Smooth muscle cell (in vitro differentiated cells): ENCODE data around the gene RBM47. TPM values are rescaled to one million over a fixed set of nuclear protein-coding genes. Genes with fewer than 3 reads are reported as not detected.
"Not testable (repeated sequence)": the region's sequence is repeated elsewhere in the genome, so short reads cannot be mapped to it uniquely, and the experiment has no call there.

Source experiments
- DNase-seq: peaks from one replicate; lab custom pipeline; 2025; ENCODE audit not compliant: unreplicated experiment; lab: John Stamatoyannopoulos, UW
- H2AFZ ChIP-seq: fragments of 200-600 bp; sonication (generic); 2 replicates; pipeline ENCODE4 v1.6.0; 2016; ENCODE audit warnings: antibody characterized with exemption, low read depth, mild to moderate bottlenecking
- H3F3A ChIP-seq: fragments of 200-600 bp; sonication (generic); 2 replicates; pipeline ENCODE4 v1.6.0; 2017; ENCODE audit warnings: antibody characterized with exemption, low read depth
- H3K27ac ChIP-seq: fragments of 200-600 bp; sonication (generic); 2 replicates; pipeline ENCODE4 v1.5.1; 2016; ENCODE audit warnings: low read depth, mild to moderate bottlenecking
- H3K27me3 ChIP-seq: fragments of 200-600 bp; sonication (generic); 2 replicates; pipeline ENCODE4 v1.6.1; 2016; ENCODE audit warnings: low read depth, mild to moderate bottlenecking
- H3K36me3 ChIP-seq: fragments of 200-600 bp; sonication (generic); 2 replicates; pipeline ENCODE4 v1.5.1; 2016; ENCODE audit warnings: low read depth
- H3K4me1 ChIP-seq: fragments of 200-600 bp; sonication (generic); 2 replicates; pipeline ENCODE4 v1.5.1; 2016; ENCODE audit warnings: low read depth
- H3K4me2 ChIP-seq: fragments of 200-600 bp; sonication (generic); 2 replicates; pipeline ENCODE4 v1.6.0; 2016; ENCODE audit warnings: mild to moderate bottlenecking
- H3K4me3 ChIP-seq: fragments of 200-600 bp; sonication (generic); 2 replicates; pipeline ENCODE4 v1.5.1; 2016; ENCODE audit warnings: mild to moderate bottlenecking
- H3K79me2 ChIP-seq: fragments of 200-600 bp; sonication (generic); 2 replicates; pipeline ENCODE4 v1.6.0; 2016; ENCODE audit warnings: low read depth, mild to moderate bottlenecking
- H3K9ac ChIP-seq: fragments of 200-600 bp; sonication (generic); 2 replicates; pipeline ENCODE4 v1.6.0; 2016; ENCODE audit warnings: low read depth
- H3K9me3 ChIP-seq: fragments of 200-600 bp; sonication (generic); replicated peaks from 2 replicates; pipeline ENCODE4 v1.5.1; 2016; ENCODE audit warnings: low read depth
- H4K20me1 ChIP-seq: fragments of 200-600 bp; sonication (generic); 2 replicates; pipeline ENCODE4 v1.6.0; 2016; ENCODE audit warnings: low read depth
- CTCF ChIP-seq: fragments of 200-600 bp; sonication (generic); IDR thresholded peaks from 2 replicates; pipeline ENCODE4 v1.5.1; 2017; ENCODE audit warnings: borderline replicate concordance, mild to moderate bottlenecking, antibody characterized with exemption; ENCODE audit not compliant: insufficient read depth, poor library complexity, severe bottlenecking
- WGBS: methylation state at CpG from one replicate; pipeline ENCODE4 v1.1.7; 2016; ENCODE audit warnings: low lambda C conversion rate; 5-methylcytosine and 5-hydroxymethylcytosine counted together
- polyA plus RNA-seq: library from polyadenylated mRNA; unstranded; fragments of >200 nt; fragmentation: Nextera tagmentation; extraction: Ambion mirVana; gene quantifications from 2 replicates; pipeline ENCODE4 v1.2.1, GENCODE V29; 2016
- total RNA-seq: library from RNA; depleted of rRNA; stranded (reverse); fragments of >200 nt; gene quantifications from 2 replicates; pipeline ENCODE4 v1.2.3, GENCODE V29; 2014

The RBM47 gene
- total and polyA plus RNA-seq, 2 experiments from 2014 or later: 3.4 to 5.5 TPM

- H3K27ac ChIP-seq: no peak overlapping the region
- TF ChIP-seq CTCF: no peak
- H4K20me1 ChIP-seq: no peaks in the 10 kb centered on the region
- H3K4me1 ChIP-seq: no peaks in the 10 kb centered on the region
- H3K27me3 ChIP-seq: no peaks in the 10 kb centered on the region
- no peaks in the 10 kb centered on the region for H3K9me3 ChIP-seq
- H3K79me2 ChIP-seq: no peaks in the 10 kb centered on the region
- no peak for DNase-seq
- no peak overlapping the region for H3K4me2 ChIP-seq
- H3F3A ChIP-seq: no peaks in the 10 kb centered on the region
- no peak overlapping the region for H3K9ac ChIP-seq
- no peak overlapping the region for H2AFZ ChIP-seq
- H3K36me3 ChIP-seq: no peaks in the 10 kb centered on the region
- H3K4me3 ChIP-seq: no peak overlapping the region
- 100% methylated on average over 4 of the region's 4 CpGs for WGBS
These were observed 83.2 kb downstream of the RBM47 start for GRCh38 chr4:40546506-40546905.

GRCh38 chr4:40545487-40545886, 84.2 kb downstream of the RBM47 start:
- not testable (repeated sequence) for H3K36me3 ChIP-seq, H3K4me3 ChIP-seq, H3K27me3 ChIP-seq, DNase-seq, H3K9ac ChIP-seq, H3F3A ChIP-seq, H3K79me2 ChIP-seq, H2AFZ ChIP-seq, H4K20me1 ChIP-seq, H3K4me2 ChIP-seq, H3K9me3 ChIP-seq, H3K4me1 ChIP-seq, H3K27ac ChIP-seq
- over 99% methylated on average over 6 of the region's 6 CpGs for WGBS

- Histone ChIP-seq H3K4me3 (no peak overlapping the region), H3K9ac (no peak overlapping the region), H3K4me1 (no peaks in the 10 kb centered on the region), H3F3A (no peaks in the 10 kb centered on the region), H3K27ac (no peak overlapping the region), H3K4me2 (no peak overlapping the region), H2AFZ (no peak overlapping the region), H4K20me1 (no peaks in the 10 kb centered on the region), H3K9me3 (no peaks in the 10 kb centered on the region), H3K79me2 (no peaks in the 10 kb centered on the region), H3K27me3 (no peaks in the 10 kb centered on the region), H3K36me3 (no peaks in the 10 kb centered on the region)
- DNase-seq: no peak
- WGBS: 96% methylated on average over 7 of the region's 7 CpGs
- TF ChIP-seq CTCF: no peak
These were observed 85.4 kb downstream of the RBM47 start for GRCh38 chr4:40544221-40544620.

GRCh38 chr4:40540800-40541199, 88.9 kb downstream of the RBM47 start:
- no peaks in the 10 kb centered on the region for H3K9me3 ChIP-seq
- no peak overlapping the region for H2AFZ ChIP-seq
- TF ChIP-seq CTCF: no peak
- no peak for DNase-seq
- no peaks in the 10 kb centered on the region for H4K20me1 ChIP-seq
- no peaks in the 10 kb centered on the region for H3K36me3 ChIP-seq
- no peak overlapping the region for H3K27ac ChIP-seq
- 97% methylated on average over 7 of the region's 7 CpGs for whole genome bisulfite sequencing
- no peaks in the 10 kb centered on the region for H3K4me1 ChIP-seq
- no peak overlapping the region for H3K4me2 ChIP-seq
- H3F3A ChIP-seq: no peaks in the 10 kb centered on the region
- H3K9ac ChIP-seq: no peak overlapping the region
- H3K4me3 ChIP-seq: no peak overlapping the region
- H3K79me2 ChIP-seq: no peaks in the 10 kb centered on the region
- H3K27me3 ChIP-seq: no peaks in the 10 kb centered on the region
